HG03045 (cell line): Measurements from ENCODE around the gene RBM20.
"Not testable (repeated sequence)": the region's sequence is repeated elsewhere in the genome, so short reads cannot be mapped to it uniquely, and the experiment has no call there.

Experiments
- ATAC-seq: cut with Tn5 transposase; IDR thresholded peaks from one replicate; pipeline ENCODE4 v1.9.1; 2021; ENCODE audit warnings: mild to moderate bottlenecking, moderate library complexity; ENCODE audit not compliant: unreplicated experiment

Gene RBM20

DNA sequence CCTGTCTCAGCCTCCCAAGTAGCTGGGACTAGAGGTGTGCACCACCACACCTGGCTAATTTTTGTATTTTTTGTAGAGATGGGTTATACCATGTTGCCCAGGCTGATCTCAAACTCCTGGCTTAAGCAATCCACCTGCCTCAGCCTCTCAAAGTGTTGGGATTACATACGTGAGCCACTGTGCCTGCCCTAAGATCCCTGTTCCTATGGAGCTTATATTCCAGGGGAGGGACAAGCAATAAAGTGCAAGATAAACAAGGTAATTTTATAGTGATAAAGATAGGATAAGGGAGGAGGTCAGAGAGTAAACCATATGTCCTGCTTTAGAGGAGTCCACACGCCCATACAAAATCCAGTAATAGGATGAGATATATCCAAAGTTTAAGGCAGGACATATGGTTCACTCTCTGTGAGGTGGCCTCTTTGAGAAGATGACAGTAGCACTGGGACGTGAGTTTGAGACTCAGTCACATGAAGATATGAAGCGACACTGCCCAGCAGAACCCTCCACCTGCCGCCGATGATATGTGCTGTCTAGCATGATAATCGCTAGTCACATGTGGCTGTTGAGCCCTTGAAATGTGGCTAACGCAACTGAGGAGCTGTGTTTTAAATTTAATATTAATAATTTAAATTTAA is 114.1 kb downstream of the RBM20 start:
- ATAC-seq, result no peak

DNA sequence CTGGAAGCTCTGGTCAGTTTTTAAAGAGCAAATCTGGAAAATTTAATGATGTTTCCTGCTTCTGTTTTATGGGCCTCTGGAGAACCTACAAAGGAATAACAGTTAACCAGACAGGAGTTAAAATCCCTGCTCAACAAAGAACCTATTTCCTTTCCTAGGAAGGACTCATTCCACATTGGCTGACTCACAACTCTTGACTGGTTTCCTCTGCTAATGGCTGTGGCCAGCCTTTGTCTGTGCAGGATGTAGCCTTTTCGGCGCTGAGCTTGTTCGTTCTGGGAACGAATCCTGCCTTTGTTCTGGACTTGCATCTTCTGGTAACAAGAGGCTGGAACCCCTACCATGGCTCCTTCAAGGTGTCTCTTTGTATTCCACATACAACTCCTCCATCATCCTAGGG is 114.8 kb downstream of the RBM20 start:
- ATAC-seq, result no peak

DNA sequence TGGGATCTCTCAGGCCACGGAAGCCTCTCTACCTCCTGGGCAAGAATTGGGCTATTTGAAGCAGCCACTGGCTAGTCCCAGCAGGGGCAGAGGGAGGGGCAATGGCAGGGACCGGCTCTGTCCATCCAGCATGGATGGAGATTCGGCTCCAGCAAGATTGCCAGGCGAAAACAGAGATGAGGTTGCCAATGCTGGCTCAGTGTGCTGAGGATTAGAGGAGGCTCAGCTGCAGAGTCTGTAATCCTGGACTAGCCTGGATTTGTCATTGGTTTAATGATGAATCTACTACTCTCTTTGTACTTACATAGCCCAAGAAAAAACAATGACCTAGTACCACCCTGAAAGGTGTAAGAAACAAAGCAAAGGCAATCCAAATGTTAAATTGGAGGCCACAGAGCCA is 115.4 kb downstream of the RBM20 start:
- no peak for ATAC-seq

DNA sequence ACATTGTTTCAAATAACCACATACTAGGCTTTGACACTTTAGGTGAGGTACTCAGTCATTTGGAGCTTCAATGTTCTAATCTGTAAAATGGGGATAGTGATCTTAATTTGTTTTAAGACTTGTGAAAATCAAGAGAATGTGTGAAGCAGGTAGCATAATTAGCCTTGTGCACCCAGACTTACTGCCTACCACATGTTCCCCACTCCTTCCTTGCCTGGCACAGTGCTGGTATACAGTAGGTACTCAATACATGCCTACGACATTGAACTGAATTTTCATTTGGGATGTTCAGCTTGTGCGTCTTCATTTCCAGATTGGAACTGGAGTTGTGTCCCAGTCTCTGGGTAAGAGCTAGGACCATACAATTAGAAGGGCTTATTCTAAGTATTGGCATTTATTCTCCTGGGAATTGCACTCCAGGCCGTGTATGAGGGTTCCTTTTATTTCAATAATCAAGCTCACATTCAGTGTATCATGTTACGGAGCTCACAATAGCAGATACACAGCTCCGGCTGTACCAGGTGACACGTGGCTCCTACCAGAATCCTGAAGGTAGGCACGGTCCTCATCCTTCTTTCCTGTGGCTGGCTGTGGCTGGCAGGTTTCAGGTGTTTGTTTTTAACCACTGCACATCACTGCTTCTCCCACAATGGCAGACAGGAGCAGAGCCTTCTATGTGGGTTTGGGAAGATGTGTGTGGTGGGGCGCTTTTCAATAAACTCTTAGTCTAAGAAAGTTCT is 118.1 kb downstream of the RBM20 start:
- ATAC-seq, result no peak

DNA sequence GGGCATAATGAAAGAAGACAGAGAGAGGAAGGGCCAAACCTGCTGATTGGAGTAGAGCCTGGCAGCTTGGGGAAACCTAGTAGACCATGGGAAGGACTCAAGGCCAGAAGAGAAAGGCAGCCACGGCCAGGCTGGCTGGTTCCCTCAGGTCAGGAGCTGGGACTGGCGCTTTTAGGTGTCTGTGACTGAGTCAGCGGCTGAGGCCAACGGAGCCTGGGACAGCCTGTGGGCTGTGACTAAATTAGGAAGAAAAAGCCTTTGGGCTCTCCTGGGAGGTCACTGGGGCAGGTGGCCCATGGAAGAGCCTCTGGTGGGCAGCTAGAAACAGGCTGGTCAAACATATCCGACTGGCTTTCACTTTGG is 118.7 kb downstream of the RBM20 start:
- no peak for ATAC-seq

DNA sequence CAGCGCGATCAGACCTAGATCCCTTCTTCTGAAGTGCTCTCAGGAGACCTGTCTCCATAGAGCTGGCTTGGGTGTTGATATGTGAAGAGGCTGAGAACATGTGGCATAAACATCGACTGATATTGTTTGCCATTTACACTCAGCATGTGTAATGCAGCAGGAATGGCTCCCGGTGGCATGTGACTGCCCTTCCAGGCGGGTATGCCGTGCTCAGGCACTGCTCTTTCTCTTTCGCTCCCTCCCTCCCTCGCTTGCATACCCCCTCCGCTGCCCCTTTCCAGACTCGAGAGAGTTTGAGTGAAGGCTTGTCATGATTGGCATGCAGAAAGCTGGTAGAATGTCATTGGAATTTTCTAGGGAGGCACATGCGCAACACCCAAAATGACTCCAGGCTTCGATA is 120.2 kb downstream of the RBM20 start:
- ATAC-seq, result no peak

DNA sequence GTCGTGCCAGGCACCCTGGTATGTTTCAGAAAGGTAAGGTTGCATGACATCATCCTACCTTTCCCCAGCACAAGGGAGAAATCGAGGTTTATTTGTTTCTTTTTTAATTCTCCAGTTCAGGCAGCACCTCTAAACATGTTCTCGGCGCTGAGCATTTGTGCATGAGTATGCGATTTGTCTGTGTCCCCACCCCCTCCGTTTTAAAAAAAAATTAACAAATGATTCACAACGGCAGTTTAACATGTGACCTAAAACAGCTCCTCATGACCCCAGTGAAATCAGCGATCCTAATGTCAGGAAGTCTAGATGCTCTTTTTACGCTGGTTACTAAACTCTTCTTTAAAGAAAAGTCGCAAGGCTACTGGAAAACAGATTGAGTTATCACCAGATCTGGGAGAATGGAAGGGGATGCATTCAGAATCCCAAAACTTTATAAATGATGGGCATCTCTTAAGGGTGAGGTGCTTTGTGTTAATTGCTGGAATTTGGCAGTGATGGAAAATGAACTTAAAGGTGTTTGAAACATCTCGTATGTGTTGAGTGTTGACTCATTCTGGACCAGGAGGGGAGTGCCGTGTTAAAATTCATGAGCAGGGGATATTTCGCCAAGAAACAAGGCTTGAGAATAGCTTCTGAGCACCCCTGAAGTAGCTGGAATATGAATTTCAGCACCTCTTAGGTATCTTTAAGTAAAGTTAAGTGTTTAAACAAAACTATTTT is 120.8 kb downstream of the RBM20 start:
- no peak for ATAC-seq

DNA sequence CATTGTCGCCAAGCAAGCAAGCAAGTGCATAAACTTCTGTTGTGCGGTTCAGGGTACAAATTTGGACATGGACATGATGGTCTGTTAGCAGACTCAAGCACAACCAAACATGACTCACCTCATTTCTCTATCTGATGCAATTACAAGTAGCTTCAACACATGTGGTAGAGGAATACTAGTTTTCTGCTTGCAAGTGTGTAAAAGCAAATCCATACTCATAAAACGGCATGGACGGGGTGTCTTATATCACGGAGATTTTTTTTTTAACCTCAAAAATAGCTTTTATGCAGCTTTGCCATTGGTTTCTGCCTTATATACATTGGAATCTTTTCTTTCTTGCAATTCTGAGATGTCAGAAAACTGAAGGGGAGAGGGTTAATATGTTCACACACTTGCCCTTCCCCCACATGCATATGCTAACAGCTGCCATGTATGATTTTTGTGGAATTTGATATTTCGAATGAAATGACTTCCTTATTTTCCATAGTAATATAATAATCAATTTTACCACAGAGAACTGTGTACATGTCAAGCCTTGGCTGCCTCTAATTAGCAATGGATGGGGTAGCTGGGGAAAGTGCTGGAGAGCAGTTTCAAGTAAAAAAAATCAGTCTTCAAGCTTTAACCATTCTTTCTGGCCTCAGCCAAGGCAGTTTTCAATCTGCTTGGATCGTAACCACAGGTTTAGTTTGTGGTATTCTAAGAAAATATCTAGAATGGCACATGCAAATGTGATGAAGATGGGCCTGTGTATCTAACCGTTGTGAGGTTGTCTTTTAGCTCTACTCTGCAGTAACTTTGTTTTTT is 121.6 kb downstream of the RBM20 start:
- ATAC-seq, result no peak

DNA sequence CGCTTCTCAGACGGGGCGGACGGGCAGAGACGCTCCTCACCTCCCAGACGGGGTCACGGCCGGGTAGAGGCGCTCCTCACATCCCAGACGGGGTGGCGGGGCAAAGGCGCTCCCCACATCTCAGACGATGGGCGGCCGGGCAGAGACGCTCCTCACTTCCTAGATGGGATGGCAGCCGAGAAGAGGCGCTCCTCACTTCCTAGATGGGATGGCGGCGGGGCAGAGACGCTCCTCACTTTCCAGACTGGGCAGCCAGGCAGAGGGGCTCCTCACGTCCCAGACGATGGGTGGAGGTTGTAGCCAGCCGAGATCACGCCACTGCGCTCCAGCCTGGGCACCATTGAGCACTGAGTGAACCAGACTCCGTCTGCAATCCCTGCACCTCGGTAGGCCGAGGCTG is 123.5 kb downstream of the RBM20 start:
- ATAC-seq, result not testable (repeated sequence)

DNA sequence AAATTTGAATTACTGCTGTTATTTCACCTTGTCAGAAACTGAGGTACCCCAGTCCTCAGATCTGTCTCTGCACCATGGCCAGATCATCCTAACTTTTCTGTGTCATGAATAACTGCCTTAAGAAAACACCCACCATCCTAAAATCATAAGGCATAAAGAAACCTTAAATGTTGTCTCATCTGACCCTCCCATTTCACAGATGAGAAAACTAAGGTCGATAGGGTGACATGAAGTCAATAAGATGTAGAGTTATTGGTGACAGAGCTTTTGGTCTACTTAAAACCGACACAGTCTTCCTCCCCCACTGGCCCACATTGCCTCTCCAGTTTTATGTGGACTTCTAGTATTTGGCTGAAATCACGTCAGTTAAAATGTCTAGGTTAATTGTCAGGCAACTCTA is 126.1 kb downstream of the RBM20 start:
- ATAC-seq, result no peak

DNA sequence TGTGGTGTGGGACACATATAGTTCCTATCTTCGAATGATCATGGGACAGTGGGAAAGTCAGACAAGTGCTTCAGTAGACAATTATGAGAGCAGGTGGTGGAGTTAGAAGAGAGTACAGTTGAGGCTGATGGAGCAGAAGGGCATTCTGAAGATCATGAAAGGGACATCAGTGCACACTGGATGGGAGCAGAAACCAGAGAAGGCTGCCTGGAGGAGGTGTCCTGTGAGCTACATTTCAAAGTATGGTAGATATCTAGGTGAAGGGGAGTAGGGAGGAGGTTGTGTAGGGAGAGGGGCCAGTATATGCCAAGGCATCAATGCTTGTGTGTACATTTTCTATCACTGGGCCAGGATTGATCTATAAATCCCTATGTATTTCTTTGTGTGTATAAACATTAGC is 127.3 kb downstream of the RBM20 start:
- ATAC-seq, result no peak

DNA sequence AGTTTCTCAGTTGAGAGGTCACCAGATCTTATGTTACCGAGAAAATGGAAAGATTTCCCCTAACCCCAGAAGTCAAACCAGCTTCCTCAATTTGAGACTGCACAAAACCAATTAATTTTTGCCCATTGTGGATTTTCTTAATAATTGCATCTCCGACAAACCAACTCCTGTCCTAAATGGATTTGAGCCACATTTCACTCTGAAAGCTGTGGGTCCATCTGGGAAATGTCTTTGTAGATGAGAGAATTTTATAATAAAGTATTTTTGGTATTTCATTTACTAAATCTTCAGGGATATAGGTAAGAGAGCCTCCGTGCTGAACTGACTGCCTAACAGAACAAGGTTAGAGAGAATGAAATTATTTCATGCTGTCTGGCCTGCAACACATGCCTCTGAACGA is 127.9 kb downstream of the RBM20 start:
- no peak for ATAC-seq

DNA sequence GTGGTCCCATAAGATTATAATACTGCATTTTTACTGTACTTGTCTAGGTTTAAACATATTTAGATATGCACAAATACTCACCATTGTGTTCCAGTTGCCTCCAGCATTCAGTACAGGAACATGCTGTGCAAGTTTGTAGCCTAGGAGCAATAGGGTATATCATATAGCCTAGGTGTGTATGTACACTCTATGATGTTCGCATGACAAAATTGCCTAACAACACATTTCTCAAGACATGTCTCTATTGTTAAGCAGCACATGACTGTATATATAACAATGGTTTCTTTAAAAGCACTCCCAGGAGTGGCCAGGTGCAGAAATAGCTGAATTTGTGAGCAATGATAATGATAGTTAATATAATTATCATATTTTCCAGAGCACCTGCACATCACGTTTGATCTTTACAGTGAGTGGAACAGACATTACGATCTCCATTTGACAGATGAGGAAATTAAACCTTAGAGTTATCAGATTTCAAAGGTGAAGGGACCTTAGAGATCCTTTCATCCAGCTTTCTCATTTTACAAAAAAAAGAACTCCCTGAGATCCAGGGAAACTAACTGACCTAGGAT is 128.4 kb downstream of the RBM20 start:
- ATAC-seq, result no peak

DNA sequence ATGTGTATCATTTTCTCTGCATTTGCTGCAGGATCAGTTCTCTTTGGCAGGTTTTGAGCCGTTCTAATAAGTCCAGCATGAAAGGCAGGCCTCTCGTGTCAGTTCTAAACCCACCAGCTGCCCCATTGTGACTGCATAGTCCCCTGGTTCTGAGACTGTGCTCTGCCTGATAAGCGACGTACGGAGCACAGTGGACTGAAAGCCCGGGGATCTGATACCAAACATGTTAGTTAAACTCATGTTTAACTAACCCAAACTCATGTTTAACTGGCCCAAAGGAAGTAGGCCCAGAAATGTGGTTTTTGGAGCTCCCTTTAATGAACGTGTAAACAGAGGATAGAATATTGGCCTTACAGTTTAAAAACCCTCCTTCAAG is 129.5 kb downstream of the RBM20 start:
- no peak for ATAC-seq

DNA sequence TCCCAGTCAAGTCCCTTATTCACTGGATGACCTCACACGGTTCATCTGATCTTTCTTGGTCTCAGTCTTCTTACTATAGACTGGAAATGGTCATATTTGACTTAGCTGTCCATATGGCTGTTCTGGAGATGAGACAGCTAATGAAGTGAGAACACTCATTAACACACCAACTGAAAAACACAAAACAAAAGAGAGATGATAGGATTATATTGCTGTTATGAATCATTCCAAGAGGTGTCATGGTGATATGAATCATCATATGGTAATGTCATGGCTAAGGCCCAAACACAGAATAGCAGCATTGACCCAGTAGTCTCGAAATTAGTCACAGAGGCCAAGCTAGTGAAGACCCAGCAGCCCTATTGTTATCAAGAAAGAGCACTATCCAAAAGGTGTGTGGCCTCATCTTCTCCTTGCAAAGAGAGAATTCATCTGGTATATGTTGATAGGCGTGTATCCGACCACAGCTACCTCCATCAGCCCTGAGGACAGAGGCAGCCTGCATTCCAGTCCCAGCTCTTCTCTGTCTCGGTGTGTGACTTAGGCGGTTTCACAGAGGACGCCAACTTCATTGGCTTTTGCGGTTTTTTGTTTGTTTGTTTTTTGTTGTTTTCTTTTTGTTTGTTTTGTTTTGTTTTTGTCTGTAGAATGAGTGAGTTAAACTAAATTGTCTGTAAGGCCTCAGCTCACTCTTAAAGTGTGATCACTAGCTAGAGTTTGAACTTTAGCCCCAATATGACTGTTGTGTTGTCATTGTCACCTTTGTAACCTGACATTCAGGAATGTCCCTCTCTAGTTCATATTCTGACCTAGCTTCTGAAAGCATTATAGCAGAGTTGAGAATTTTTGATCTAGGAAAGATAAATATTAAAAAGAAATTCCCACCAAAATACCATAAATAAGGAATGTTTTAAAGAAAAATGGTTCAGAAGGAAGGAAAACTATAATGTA is 130.2 kb downstream of the RBM20 start:
- peak; percentile 92 for ATAC-seq

DNA sequence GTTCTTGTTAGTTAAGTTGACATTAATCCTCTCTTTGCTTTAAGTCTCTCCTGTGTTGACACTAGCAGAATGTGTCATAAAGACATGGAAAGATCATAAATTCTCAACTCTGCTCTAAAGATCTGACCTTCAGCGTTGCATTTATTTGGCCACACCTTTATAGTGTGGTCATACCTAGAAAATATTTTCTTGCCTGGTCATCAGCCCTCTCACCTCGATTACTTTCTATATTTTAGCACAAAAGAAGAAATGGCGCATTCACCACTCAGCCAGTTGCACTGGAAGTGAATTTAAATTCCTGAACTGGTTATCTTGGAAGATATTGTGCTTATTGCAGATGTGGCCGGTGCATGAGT is 130.9 kb downstream of the RBM20 start:
- no peak for ATAC-seq

DNA sequence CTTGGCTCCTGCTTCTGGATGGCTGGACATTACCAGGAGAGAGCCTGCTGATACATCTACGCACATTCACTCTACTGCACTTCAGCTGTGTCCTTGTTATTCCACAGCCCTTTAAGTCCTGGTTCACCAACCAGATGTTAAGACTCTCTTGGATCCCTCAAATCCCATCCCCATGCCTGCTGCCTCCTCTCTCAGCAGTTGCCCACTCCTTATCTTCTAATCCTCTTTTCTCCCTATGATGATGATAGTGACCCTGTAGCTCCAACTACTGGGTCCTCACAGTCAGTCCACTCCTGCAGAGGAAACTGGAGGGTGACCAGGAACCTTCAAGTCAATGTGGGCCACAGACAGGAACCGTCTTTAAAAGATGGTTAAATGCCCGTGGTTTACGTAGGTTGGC is 131.3 kb downstream of the RBM20 start:
- ATAC-seq, result no peak

DNA sequence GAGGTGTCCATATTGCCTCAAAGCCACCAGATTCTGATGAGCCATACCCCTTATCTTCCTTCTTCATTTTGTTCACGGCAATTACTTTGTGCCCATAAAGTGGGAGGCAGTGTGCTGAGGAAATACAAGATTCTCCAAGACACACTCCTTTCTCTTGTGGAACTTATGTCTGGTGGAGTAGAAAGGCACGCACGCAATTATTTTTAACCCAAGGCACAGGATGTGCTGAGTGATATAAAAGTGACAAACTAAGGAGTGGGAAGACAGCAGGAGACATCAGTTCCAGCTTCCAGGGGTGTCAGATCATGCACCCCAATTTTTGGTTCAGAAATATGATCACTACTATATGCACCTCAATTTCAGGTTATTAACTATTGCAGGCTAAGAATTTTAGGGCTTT is 132.9 kb downstream of the RBM20 start:
- no peak for ATAC-seq

DNA sequence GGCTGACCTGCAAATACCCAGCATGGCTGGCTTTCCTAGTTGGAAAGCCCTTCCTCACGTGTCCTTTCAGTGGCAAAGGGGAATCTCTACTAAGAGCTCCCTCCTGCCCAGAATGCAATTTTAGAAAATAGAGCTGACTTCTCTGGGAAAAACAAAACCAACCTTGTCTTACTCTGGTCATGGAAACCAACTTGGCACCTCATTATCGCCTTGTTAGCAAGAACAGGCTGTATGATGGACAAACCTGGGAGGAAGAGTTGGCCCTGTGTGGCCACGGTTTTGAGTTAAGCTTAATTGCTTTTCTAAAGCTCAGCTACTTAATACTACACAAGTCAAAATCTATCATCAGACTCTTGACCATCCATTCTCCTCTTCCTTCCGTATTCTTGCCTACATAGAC is 133.5 kb downstream of the RBM20 start:
- ATAC-seq, result no peak

DNA sequence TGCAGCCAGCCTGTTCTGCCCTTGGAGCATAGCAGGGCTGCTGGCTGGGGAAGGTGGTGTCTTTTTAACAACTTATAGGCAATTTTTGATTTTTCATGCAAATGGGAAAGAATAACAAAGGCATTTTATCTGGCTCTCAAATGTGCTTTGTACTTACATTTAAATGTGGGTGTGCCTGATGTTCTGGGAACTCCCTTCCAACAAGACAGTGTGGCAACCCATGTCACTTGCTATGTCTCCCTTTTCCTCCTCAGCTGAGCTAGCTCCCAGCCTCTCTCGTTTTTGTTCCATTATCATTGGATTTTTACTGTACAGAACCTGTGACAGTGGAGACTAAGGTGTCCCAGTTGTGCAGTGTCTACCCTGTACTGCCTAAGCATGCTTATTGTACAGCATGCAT is 134.1 kb downstream of the RBM20 start:
- no peak for ATAC-seq
